ENCODE results near the gene GIGYF2. TPM values are rescaled to one million over a fixed set of nuclear protein-coding genes. Genes with fewer than 3 reads are reported as not detected.

Gene GIGYF2
- total and polyA plus RNA-seq, 8 donors, result 56.2 to 76.6 (median 62.4) TPM

GRCh38 chr2:232800166-232800565 is 103.0 kb downstream of the GIGYF2 start:
- H3K4me3 ChIP-seq, result no peak overlapping the region
- H3K9me3 ChIP-seq, result peaks cover 0 to 15% of the 10 kb centered on the region in 2 donors
- no peaks in the 10 kb centered on the region for H3K27me3 ChIP-seq
- DNase-seq (no peak), ATAC-seq (no peak)
- peaks cover 0 to 82% of the 10 kb centered on the region in 2 donors for H3K36me3 ChIP-seq
- H3K4me1 ChIP-seq, result no peaks in the 10 kb centered on the region
- no peak for TF ChIP-seq CTCF (IDR thresholded peaks at IDR 0.05)
- intact Hi-C loops (cut with DNase I), result no loop called here
- H3K27ac ChIP-seq, result no peak overlapping the region

GRCh38 chr2:232802091-232802490 is 105.0 kb downstream of the GIGYF2 start:
- ATAC-seq (no peak), DNase-seq (no peak)
- no peak overlapping the region for H3K27ac ChIP-seq
- no peaks in the 10 kb centered on the region for H3K4me1 ChIP-seq
- no peak overlapping the region for H3K4me3 ChIP-seq
- H3K9me3 ChIP-seq, result peaks cover 0 to 15% of the 10 kb centered on the region in 2 donors
- no peaks in the 10 kb centered on the region for H3K27me3 ChIP-seq
- no peak for TF ChIP-seq CTCF (IDR thresholded peaks at IDR 0.05)
- peaks cover 0 to 77% of the 10 kb centered on the region in 2 donors for H3K36me3 ChIP-seq
- intact Hi-C loops (cut with DNase I), result no loop called here

GRCh38 chr2:232809349-232810124 is 112.4 kb downstream of the GIGYF2 start:
- H3K36me3 ChIP-seq, result peaks cover 0 to 88% of the 10 kb centered on the region in 2 donors
- intact Hi-C loops (cut with DNase I), result no loop called here
- no peaks in the 10 kb centered on the region for H3K4me1 ChIP-seq
- ATAC-seq (no peak), DNase-seq (no peak)
- H3K27ac ChIP-seq, result no peak overlapping the region
- TF ChIP-seq CTCF (IDR thresholded peaks at IDR 0.05), result no peak
- no peaks in the 10 kb centered on the region for H3K9me3 ChIP-seq
- H3K27me3 ChIP-seq, result no peaks in the 10 kb centered on the region
- H3K4me3 ChIP-seq, result no peak overlapping the region

GRCh38 chr2:232810444-232810843 is 113.3 kb downstream of the GIGYF2 start:
- TF ChIP-seq CTCF (IDR thresholded peaks at IDR 0.05), result no peak
- ATAC-seq, result no peak
- DNase-seq, result no peak
- no peak overlapping the region for H3K27ac ChIP-seq
- H3K4me1 ChIP-seq, result peaks cover 0 to 4% of the 10 kb centered on the region in 2 donors
- H3K9me3 ChIP-seq, result no peaks in the 10 kb centered on the region
- peaks cover 0 to 95% of the 10 kb centered on the region in 2 donors for H3K36me3 ChIP-seq
- no peak overlapping the region for H3K4me3 ChIP-seq
- H3K27me3 ChIP-seq, result no peaks in the 10 kb centered on the region
- intact Hi-C loops (cut with DNase I), result no loop called here

GRCh38 chr2:232815569-232815968 is 118.4 kb downstream of the GIGYF2 start:
- no peak for DNase-seq
- Histone ChIP-seq H3K27ac (peak overlapping the region in 1 of 2 donors; percentile 31), H3K9me3 (no peaks in the 10 kb centered on the region), H3K4me1 (peaks cover 0 to 18% of the 10 kb centered on the region in 2 donors), H3K36me3 (peaks cover 0 to 91% of the 10 kb centered on the region in 2 donors), H3K4me3 (no peak overlapping the region), H3K27me3 (no peaks in the 10 kb centered on the region)
- no peak for TF ChIP-seq CTCF (IDR thresholded peaks at IDR 0.05)
- intact Hi-C loops (cut with DNase I), result no loop called here
- ATAC-seq, result no peak

Measured in left lung (tissue), 10 donors.